MM.1S (cell line): ENCODE measurements around the gene CPLX4.

Experiments
- EZH2 ChIP-seq: fragments of 300-600 bp; sonication (generic); optimal IDR thresholded peaks from 2 replicates; pipeline ENCODE3; 2017; ENCODE audit warnings: low read depth, mild to moderate bottlenecking, antibody characterized with exemption, low read length, mixed read lengths
- EZH2phosphoT487 ChIP-seq: fragments of 300-600 bp; sonication (generic); IDR thresholded peaks from 2 replicates; pipeline ENCODE4 v1.6.1; 2018; ENCODE audit warnings: antibody characterized with exemption, low read length
- TF ChIP-seq, protein P1 (sequence below): fragments of 300-600 bp; sonication (generic); IDR thresholded peaks from 2 replicates; pipeline ENCODE4 v1.5.1; 2016; ENCODE audit warnings: antibody characterized with exemption, low read length, mixed read lengths

- TF ChIP-seq EZH2 (no peak), EZH2phosphoT487 (no peak)
- TF ChIP-seq, protein P1, sequence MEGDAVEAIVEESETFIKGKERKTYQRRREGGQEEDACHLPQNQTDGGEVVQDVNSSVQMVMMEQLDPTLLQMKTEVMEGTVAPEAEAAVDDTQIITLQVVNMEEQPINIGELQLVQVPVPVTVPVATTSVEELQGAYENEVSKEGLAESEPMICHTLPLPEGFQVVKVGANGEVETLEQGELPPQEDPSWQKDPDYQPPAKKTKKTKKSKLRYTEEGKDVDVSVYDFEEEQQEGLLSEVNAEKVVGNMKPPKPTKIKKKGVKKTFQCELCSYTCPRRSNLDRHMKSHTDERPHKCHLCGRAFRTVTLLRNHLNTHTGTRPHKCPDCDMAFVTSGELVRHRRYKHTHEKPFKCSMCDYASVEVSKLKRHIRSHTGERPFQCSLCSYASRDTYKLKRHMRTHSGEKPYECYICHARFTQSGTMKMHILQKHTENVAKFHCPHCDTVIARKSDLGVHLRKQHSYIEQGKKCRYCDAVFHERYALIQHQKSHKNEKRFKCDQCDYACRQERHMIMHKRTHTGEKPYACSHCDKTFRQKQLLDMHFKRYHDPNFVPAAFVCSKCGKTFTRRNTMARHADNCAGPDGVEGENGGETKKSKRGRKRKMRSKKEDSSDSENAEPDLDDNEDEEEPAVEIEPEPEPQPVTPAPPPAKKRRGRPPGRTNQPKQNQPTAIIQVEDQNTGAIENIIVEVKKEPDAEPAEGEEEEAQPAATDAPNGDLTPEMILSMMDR, result no peak
These were observed 41.9 kb upstream of the CPLX4 start for GRCh38 chr18:59360381-59360780.
